Measurements from ENCODE around the gene FOXP3. TPM values are rescaled to one million over a fixed set of nuclear protein-coding genes. Genes with fewer than 3 reads are reported as not detected.

The FOXP3 gene
- total and polyA plus RNA-seq, 2 of the 8 experiments (the other 6 are each of a cell fraction or from before 2014, with no cell fraction given) = 0.37 to 0.54 TPM

GRCh38 chrX:49231333-49232000 lies 33.0 kb downstream of the FOXP3 start:
- TF ChIP-seq ZNF274 (IDR thresholded peaks at IDR 0.05; ENCODE audit: borderline replicate concordance, extremely low read depth, low read length) (no peak), GABPA (IDR thresholded peaks at IDR 0.05; ENCODE audit: borderline replicate concordance, insufficient read depth, low read length) (no peak), TCF12 (IDR thresholded peaks at IDR 0.05; ENCODE audit: low read depth, low read length) (no peak), SRF (IDR thresholded peaks at IDR 0.05; ENCODE audit: low read depth, low read length) (no peak), SIN3A (conservative IDR thresholded peaks at IDR 0.05 in 1 of 2, IDR thresholded peaks at IDR 0.05 in 1 of 2; ENCODE audit: low read depth in 1 of 2, low read length in 2 of 2) (no peak), EP300 (IDR thresholded peaks at IDR 0.05; ENCODE audit: borderline replicate concordance in 1 of 2, low read depth in 2 of 2, low read length in 2 of 2) (no peak)

More at GRCh38 chrX:49231333-49232000, 33.0 kb downstream of the FOXP3 start:
- Histone ChIP-seq H2BK20ac (ENCODE audit: low read length) (no peak overlapping the region), H3K79me2 (ENCODE audit: control insufficient read depth in 1 of 2, insufficient read depth in 2 of 2, low read length in 2 of 2) (no peaks in the 10 kb centered on the region), H3K79me1 (ENCODE audit: low read depth, low read length) (no peaks in the 10 kb centered on the region), H3K27me3 (replicated peaks in 1 of 4; ENCODE audit: control insufficient read depth in 3 of 4, extremely low read depth in 1 of 4, insufficient read depth in 3 of 4, low read length in 3 of 4) (no peaks in the 10 kb centered on the region), H3K36me3 (ENCODE audit: control insufficient read depth in 2 of 4, insufficient read depth in 4 of 4, low read length in 3 of 4) (no peaks in the 10 kb centered on the region), H3K9ac (replicated peaks in 1 of 4; ENCODE audit: extremely low read depth in 1 of 4, low read depth in 3 of 4, low read length in 3 of 4) (no peak overlapping the region), H4K20me1 (replicated peaks in 1 of 2; ENCODE audit: control insufficient read depth in 1 of 2, insufficient read depth in 2 of 2, low read length in 2 of 2) (no peaks in the 10 kb centered on the region), H3K4ac (replicated peaks; ENCODE audit: insufficient read length, low read depth, low read length) (peak overlapping the region; percentile 53), H2AFZ (ENCODE audit: low read length) (no peak overlapping the region), H2BK15ac (ENCODE audit: low read length) (no peak overlapping the region), H2BK5ac (ENCODE audit: low read depth, low read length) (no peak overlapping the region), H3K4me1 (replicated peaks in 1 of 4; ENCODE audit: control insufficient read depth in 3 of 4, insufficient read depth in 4 of 4, low read length in 3 of 4) (peaks cover 0 to 7% (median 3%) of the 10 kb centered on the region in 4 experiments; a peak in 2 of 7 replicates), H3K9me3 (ENCODE audit: insufficient read depth in 2 of 2, low read depth in 1 of 2, low read length in 1 of 2) (no peaks in the 10 kb centered on the region), H3K27ac (ENCODE audit: low read depth, low read length) (no peak overlapping the region), H2AK5ac (ENCODE audit: low read depth, low read length) (no peak overlapping the region), H4K5ac (ENCODE audit: insufficient read length, low read depth, low read length) (no peak overlapping the region), H3K4me3 (ENCODE audit: extremely low read depth in 1 of 4, insufficient read depth in 2 of 4, low read depth in 3 of 4, low read length in 4 of 4) (peak overlapping the region in 1 of 4 experiments; percentile 63; a peak in 1 of 8 replicates), H4K91ac (replicated peaks; ENCODE audit: insufficient read length, low read length) (no peak overlapping the region), H4K8ac (ENCODE audit: extremely low read depth, insufficient read depth, low read length) (no peak overlapping the region), H3K18ac (ENCODE audit: extremely low read depth, low read length) (no peak overlapping the region), H3K23ac (ENCODE audit: insufficient read length) (no peak overlapping the region), H3K56ac (replicated peaks; ENCODE audit: insufficient read length, low read depth, low read length) (no peak overlapping the region), H2BK120ac (replicated peaks; ENCODE audit: low read depth, low read length) (no peak overlapping the region), H3K4me2 (ENCODE audit: insufficient read depth in 1 of 2, low read depth in 2 of 2, low read length in 2 of 2) (peak overlapping the region; percentile 71 to 86), H3K14ac (ENCODE audit: insufficient read length) (no peak overlapping the region), H3K23me2 (ENCODE audit: low read depth, low read length) (peaks cover 9% of the 10 kb centered on the region; the same call in 1 of the 2 replicates), H2BK12ac (ENCODE audit: low read depth, low read length) (no peak overlapping the region)
- FAIRE-seq (no peak), DNase-seq (ENCODE audit: low read depth in 1 of 2, low spot score in 2 of 2) (no peak)
- ChIA-PET POLR2A (ENCODE audit: partially characterized antibody) (no interaction called here), CTCF (ENCODE audit: partially characterized antibody) (interaction anchor here (0.6 to 0.8 kb wide), 2 partner anchors 37 to 125 kb away, joined by 3 read pairs; no protein-coding TSS in a partner anchor)
- WGBS, 2 experiments (ENCODE audit: extremely low coverage in 1 of 2, insufficient coverage in 1 of 2, insufficient read length in 1 of 2, insufficient replicate concordance in 2 of 2, low coverage in 1 of 2, low lambda C conversion rate in 2 of 2, missing lambda C conversion rate in 1 of 2) = 91% methylated on average over 8 of the region's 10 CpGs; no CpG with 5 or more reads in 1 of the 2 experiments

Measured in H1 (cell line).